PC-9 (cell line): ENCODE measurements around the gene RREB1. TPM values are rescaled to one million over a fixed set of nuclear protein-coding genes. Genes with fewer than 3 reads are reported as not detected.
A peak's percentile ranks its signal among the peaks of the same experiment; 100 is the strongest.

Experiments used
- BruUV-seq: library from RNA; stranded (reverse); fragments of 400-500 nt; replicated peaks from 2 replicates; lab custom pipeline; 2021; lab: Mats Ljungman, UMichigan
- CTCF ChIA-PET: fragments of 300-600 bp; sonication (Branson Sonifier 250); formaldehyde crosslinking; loops from one replicate; lab custom pipeline; 2022; ENCODE audit warnings: antibody characterized with exemption; lab: Charles Lee
- POLR2A ChIA-PET: fragments of 300-600 bp; sonication (Branson Sonifier 250); formaldehyde crosslinking; loops from one replicate; lab custom pipeline; 2022; ENCODE audit warnings: antibody characterized with exemption; ENCODE audit not compliant: unreplicated experiment; lab: Charles Lee
- DNase-seq, 2 experiments: peaks; one replicate each; pipeline versions ENCODE4 v3.0.0 to v3.0.0-alpha.2; 2015 to 2022; ENCODE audit warnings: mixed read lengths in 1 of 2
- H2AFZ ChIP-seq: fragments of 200-600 bp; sonication (generic); 2 replicates; pipeline ENCODE4 v1.8.1; 2017; ENCODE audit warnings: antibody characterized with exemption
- H3F3A ChIP-seq: fragments of 200-600 bp; sonication (generic); 2 replicates; pipeline ENCODE4 v1.8.1; 2017; ENCODE audit warnings: antibody characterized with exemption, mild to moderate bottlenecking, low read depth; ENCODE audit not compliant: insufficient read depth
- H3K27ac ChIP-seq: fragments of 200-600 bp; sonication (generic); 2 replicates; pipeline ENCODE4 v1.6.1; 2016; ENCODE audit warnings: mixed run types
- H3K27me3 ChIP-seq: fragments of 200-600 bp; sonication (generic); 2 replicates; pipeline ENCODE4 v1.6.1; 2016; ENCODE audit warnings: low read depth, mixed run types; ENCODE audit not compliant: insufficient read depth
- H3K36me3 ChIP-seq: fragments of 200-600 bp; sonication (generic); 2 replicates; pipeline ENCODE4 v1.6.1; 2016; ENCODE audit warnings: low read depth, mixed run types
- H3K4me1 ChIP-seq: fragments of 200-600 bp; sonication (generic); replicated peaks from 2 replicates; pipeline ENCODE4 v1.6.1; 2016; ENCODE audit warnings: mixed run types; ENCODE audit not compliant: insufficient read depth
- H3K4me2 ChIP-seq: fragments of 200-600 bp; sonication (generic); 2 replicates; pipeline ENCODE4 v1.6.1; 2017; ENCODE audit warnings: mixed run types
- H3K4me3 ChIP-seq: fragments of 200-600 bp; sonication (generic); 2 replicates; pipeline ENCODE4 v1.6.1; 2016; ENCODE audit warnings: mixed run types
- H3K79me2 ChIP-seq: fragments of 200-600 bp; sonication (generic); 2 replicates; pipeline ENCODE4 v1.6.1; 2017; ENCODE audit warnings: low read depth, mixed run types
- H3K9me2 ChIP-seq: fragments of 200-600 bp; sonication (generic); 2 replicates; pipeline ENCODE4 v1.8.1; 2017; ENCODE audit warnings: mild to moderate bottlenecking; ENCODE audit not compliant: insufficient read depth
- H3K9me3 ChIP-seq: fragments of 200-600 bp; sonication (generic); 2 replicates; pipeline ENCODE4 v1.8.1; 2016; ENCODE audit warnings: low read depth; ENCODE audit not compliant: insufficient read depth
- H4K20me1 ChIP-seq: fragments of 200-600 bp; sonication (generic); 2 replicates; pipeline ENCODE4 v1.8.1; 2017; ENCODE audit not compliant: insufficient read depth
- EZH2 ChIP-seq: fragments of 200-600 bp; sonication (generic); IDR thresholded peaks from 2 replicates; pipeline ENCODE4 v1.8.0; 2017; ENCODE audit warnings: antibody characterized with exemption, low read depth
- intact Hi-C: fragments of 100-400 bp; cut with micrococcal nuclease; formaldehyde crosslinking; loops from one replicate; pipeline ENCODE4 v1.10.0; 2022; ENCODE audit not compliant: unreplicated experiment
- total RNA-seq: library from RNA; stranded (reverse); gene quantifications from 2 replicates; pipeline ENCODE4 v1.2.3, GENCODE V29; 2021
- TF ChIP-seq, protein P1 (sequence below): fragments of 200-600 bp; sonication (generic); conservative IDR thresholded peaks from 2 replicates; pipeline ENCODE4 v1.6.1; 2017; ENCODE audit warnings: mixed run types, antibody characterized with exemption, mild to moderate bottlenecking, moderate library complexity

The RREB1 gene
- total RNA-seq, 1 experiment from 2014 or later: 38.4 TPM

DNA sequence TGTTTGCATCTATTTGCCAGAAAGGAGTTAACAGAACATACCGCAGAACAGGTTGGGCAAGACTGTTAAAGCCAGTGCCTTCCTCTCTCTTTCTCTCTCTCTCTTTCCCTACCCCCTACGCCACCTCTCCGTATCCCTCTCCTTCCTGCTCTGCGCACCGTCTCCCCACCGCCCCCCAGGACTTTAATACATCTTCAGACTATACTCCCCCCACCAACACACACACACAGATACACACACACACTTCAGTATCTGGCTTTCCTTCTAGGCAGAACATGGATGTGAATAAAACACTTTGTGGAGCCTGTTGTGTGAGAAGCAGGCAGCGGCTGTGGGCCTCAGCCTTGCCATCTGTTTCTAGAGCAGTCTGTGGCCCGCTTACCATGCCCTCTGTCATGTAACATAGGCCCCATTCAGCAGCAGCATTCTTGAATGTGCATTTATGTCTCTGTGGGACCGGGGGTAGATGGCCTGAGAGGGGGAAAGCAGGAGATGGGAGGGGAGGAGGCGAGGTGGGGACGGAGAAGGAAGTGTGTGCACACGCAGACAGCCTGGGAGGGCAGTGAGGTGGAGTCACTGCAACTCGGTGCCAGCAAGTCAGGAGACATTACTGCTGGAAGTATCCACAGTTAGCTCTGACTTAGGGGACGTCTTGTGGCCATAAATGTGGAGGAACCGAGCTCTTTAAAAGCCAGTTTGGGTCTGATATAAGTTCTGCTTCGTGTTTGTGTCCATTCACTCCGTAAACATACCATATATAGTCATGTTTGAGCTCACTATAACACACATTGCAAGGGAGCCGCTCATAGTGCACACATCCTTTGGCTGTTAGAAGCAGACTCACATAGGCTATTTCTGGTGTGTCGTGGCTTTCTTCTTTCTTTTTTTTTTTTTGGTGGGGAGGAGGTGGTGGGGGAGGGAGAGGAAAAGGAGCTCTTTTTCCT is 38.4 kb downstream of the RREB1 start:
- Histone ChIP-seq H3K4me1 (peaks cover 72% of the 10 kb centered on the region), H3K79me2 (peaks cover 96% of the 10 kb centered on the region), H4K20me1 (no peaks in the 10 kb centered on the region), H3K27ac (peak overlapping the region; percentile 91), H3K9me3 (no peaks in the 10 kb centered on the region), H2AFZ (peak overlapping the region; percentile 43; the same call in 1 of the 2 replicates), H3K4me2 (peak overlapping the region; percentile 99), H3F3A (peaks cover 21% of the 10 kb centered on the region; the same call in 1 of the 2 replicates), H3K9me2 (no peaks in the 10 kb centered on the region), H3K27me3 (no peaks in the 10 kb centered on the region), H3K4me3 (peak overlapping the region; percentile 66), H3K36me3 (no peaks in the 10 kb centered on the region)
- TF ChIP-seq, protein P1, sequence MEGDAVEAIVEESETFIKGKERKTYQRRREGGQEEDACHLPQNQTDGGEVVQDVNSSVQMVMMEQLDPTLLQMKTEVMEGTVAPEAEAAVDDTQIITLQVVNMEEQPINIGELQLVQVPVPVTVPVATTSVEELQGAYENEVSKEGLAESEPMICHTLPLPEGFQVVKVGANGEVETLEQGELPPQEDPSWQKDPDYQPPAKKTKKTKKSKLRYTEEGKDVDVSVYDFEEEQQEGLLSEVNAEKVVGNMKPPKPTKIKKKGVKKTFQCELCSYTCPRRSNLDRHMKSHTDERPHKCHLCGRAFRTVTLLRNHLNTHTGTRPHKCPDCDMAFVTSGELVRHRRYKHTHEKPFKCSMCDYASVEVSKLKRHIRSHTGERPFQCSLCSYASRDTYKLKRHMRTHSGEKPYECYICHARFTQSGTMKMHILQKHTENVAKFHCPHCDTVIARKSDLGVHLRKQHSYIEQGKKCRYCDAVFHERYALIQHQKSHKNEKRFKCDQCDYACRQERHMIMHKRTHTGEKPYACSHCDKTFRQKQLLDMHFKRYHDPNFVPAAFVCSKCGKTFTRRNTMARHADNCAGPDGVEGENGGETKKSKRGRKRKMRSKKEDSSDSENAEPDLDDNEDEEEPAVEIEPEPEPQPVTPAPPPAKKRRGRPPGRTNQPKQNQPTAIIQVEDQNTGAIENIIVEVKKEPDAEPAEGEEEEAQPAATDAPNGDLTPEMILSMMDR: no peak
- no peak for TF ChIP-seq EZH2
- CTCF ChIA-PET: interaction anchor here (0.6 to 1.0 kb wide), 5 partner anchors 10 to 444 kb away, joined by 3 to 13 read pairs (median 5); partner anchors contain the start of gene SNRNP48
- POLR2A ChIA-PET: interaction anchor here (0.5 to 0.6 kb wide), 4 partner anchors 13 to 192 kb away, joined by 3 to 7 read pairs (median 6); no protein-coding TSS in a partner anchor
- intact Hi-C loops: loop anchor here (1.0 to 5.0 kb wide), 6 partner anchors 55 to 344 kb away; no protein-coding TSS in a partner anchor
- peak; percentile 60 to 72 for DNase-seq
- BruUV-seq: no TSS peak

GRCh38 chr6:7147051-7147671 is 39.4 kb downstream of the RREB1 start:
- Histone ChIP-seq H3K4me2 (peak overlapping the region; percentile 99), H3K79me2 (peaks cover 96% of the 10 kb centered on the region), H3K9me3 (no peaks in the 10 kb centered on the region), H2AFZ (no peak overlapping the region), H3F3A (peaks cover 25% of the 10 kb centered on the region; the same call in 1 of the 2 replicates), H3K4me1 (peaks cover 75% of the 10 kb centered on the region), H3K27me3 (no peaks in the 10 kb centered on the region), H3K4me3 (peak overlapping the region; percentile 66; the same call in 1 of the 2 replicates), H3K27ac (peak overlapping the region; percentile 91), H4K20me1 (no peaks in the 10 kb centered on the region), H3K9me2 (no peaks in the 10 kb centered on the region), H3K36me3 (no peaks in the 10 kb centered on the region)
- ChIA-PET POLR2A (interaction anchor here (0.6 kb wide), 3 partner anchors 12 to 171 kb away, joined by 3 to 7 read pairs (median 5); no protein-coding TSS in a partner anchor), CTCF (interaction anchor here (0.6 to 1.0 kb wide), 5 partner anchors 9 to 470 kb away, joined by 3 to 13 read pairs (median 4); partner anchors contain the start of gene SNRNP48)
- no peak for TF ChIP-seq EZH2
- TF ChIP-seq, protein P1: no peak
- no peak for DNase-seq
- TSS peak; percentile 19 for BruUV-seq
- intact Hi-C loops: loop anchor here (5.0 kb wide), 2 partner anchors 325 to 345 kb away; no protein-coding TSS in a partner anchor
